Heart left ventricle (tissue), 16 donors: ENCODE measurements around the gene CLEC16A. TPM values are rescaled to one million over a fixed set of nuclear protein-coding genes. Genes with fewer than 3 reads are reported as not detected.

Experiments
- ATAC-seq, 4 donors: fragments of 200-7000 bp; cut with Tn5 transposase; one replicate each; pipeline ENCODE4 v1.9.1; 2020 to 2022; ENCODE audit warnings: moderate library complexity in 4 of 4, mild to moderate bottlenecking in 3 of 4, moderate number of reproducible peaks in 1 of 4
- DNase-seq, 5 donors: peaks; one replicate each; pipeline ENCODE4 v3.0.0-alpha.2; 2020
- H3K27ac ChIP-seq, 12 donors: fragments of 200-600 bp; sonication (generic) in 4 of 12; one replicate each; pipeline versions ENCODE4 v1.5.0 to v1.8.0; 2016 to 2022; ENCODE audit warnings: mild to moderate bottlenecking in 2 of 12
- H3K27me3 ChIP-seq, 9 donors: fragments of 200-600 bp; sonication (generic) in 2 of 9; one replicate each; pipeline versions ENCODE4 v1.5.1 to v1.8.0; 2016 to 2022; ENCODE audit warnings: mild to moderate bottlenecking in 3 of 9
- H3K36me3 ChIP-seq, 9 donors: fragments of 200-600 bp; sonication (generic) in 2 of 9; one replicate each; pipeline versions ENCODE4 v1.5.0 to v1.8.0; 2018 to 2022; ENCODE audit warnings: mild to moderate bottlenecking in 2 of 9
- H3K4me1 ChIP-seq, 12 donors: fragments of 200-600 bp; sonication (generic) in 4 of 12; one replicate each; pipeline versions ENCODE4 v1.5.0 to v1.8.0; 2016 to 2022; ENCODE audit warnings: mild to moderate bottlenecking in 3 of 12
- H3K4me3 ChIP-seq, 12 donors: fragments of 200-600 bp; sonication (generic) in 4 of 12; one replicate each; pipeline versions ENCODE4 v1.5.0 to v1.8.0; 2017 to 2022; ENCODE audit warnings: mild to moderate bottlenecking in 9 of 12, moderate library complexity in 4 of 12
- H3K9me3 ChIP-seq, 12 donors: fragments of 200-600 bp; sonication (generic) in 4 of 12; one replicate each; pipeline versions ENCODE4 v1.5.0 to v1.8.0; 2016 to 2022; ENCODE audit warnings: mild to moderate bottlenecking in 1 of 12
- POLR2A ChIP-seq, 2 donors: fragments of 450-650 bp; IDR thresholded peaks; one replicate each; pipeline ENCODE4 v1.6.1; 2017; ENCODE audit warnings: antibody characterized with exemption in 2 of 2, mild to moderate bottlenecking in 2 of 2, moderate library complexity in 2 of 2
- WGBS, 4 donors: extraction: QIAGEN DNeasy Blood & Tissue Kit in 2 of 4; methylation state at CpG; one replicate each; pipeline versions ENCODE4 v1.1.5 to v1.1.7; 2013 to 2018; 5-methylcytosine and 5-hydroxymethylcytosine counted together
- intact Hi-C, 10 donors: fragments of 100-400 bp; cut with DNase I; formaldehyde crosslinking; loops; one replicate each; pipeline versions ENCODE4 v1.11.1 to v1.14.2; 2022
- polyA plus RNA-seq, 2 donors: library from polyadenylated mRNA; stranded (reverse); fragments of 200-250 nt; gene quantifications; one replicate each; pipeline ENCODE4 v1.2.3, GENCODE V29; 2013
- total RNA-seq, 9 donors: library from RNA; depleted of rRNA in 2 of 9; stranded (reverse); fragments of >200 nt in 2 of 9; fragmentation: NEBNext Ultra II Directional in 3 of 9; extraction: Animal tissue kit (Norgen Biotek cat#: 25700) in 3 of 9; gene quantifications; one replicate each; pipeline versions ENCODE4 v1.1.0 to v1.2.4, GENCODE V29; 2016 to 2023
- TF ChIP-seq, protein P1 (sequence below), 12 donors: fragments of 200-600 bp; sonication (generic) in 4 of 12; IDR thresholded peaks; one replicate each; pipeline versions ENCODE4 v1.5.0 to v1.8.0; 2018 to 2022; ENCODE audit warnings: antibody characterized with exemption in 12 of 12, mild to moderate bottlenecking in 5 of 12
- donor health status: ischemic (EF 13 %, LVEDD 7.1; RV severe dilation, severe dysfunction).
- donor health status: healthy with polysubstance abuse.
- donor health status: DM: no; HTN: yes; CAD: no.
- donor health status: DM: no; HTN: no; CAD: no.
- donor health status: ischemic (EF 25% LVEDD 6.9; RV normal size, moderate dysfunction).
- donor health status: ischemic (EF 25% LVEDD 5.7; RV mildly dilated, moderate dysfunction).
- donor health status: healthy.
- donor health status: DM: yes; HTN: yes; CAD: no.
- donor health status: ischemic (EF 35%, LVEDD 5.7; RV mildly dilated, moderate dysfunction).
- donor health status: nonischemic (EF 11% LVEDD 7.7; RV severe dilation, severe dysfunction).
- donor health status: DM: yes; HTN: yes; CAD: no.
- donor health status: PGD.
- donor health status: ischemic (EF 29% LVEDD 5.4; RV normal size, mild dysfunction).
- donor health status: nonischemic (EF 23%, LVEDD 6.1; RV moderate dilation, normal function).

CLEC16A gene
- total and polyA plus RNA-seq, 11 donors, result 13.8 to 41.1 (median 23.7) TPM

DNA sequence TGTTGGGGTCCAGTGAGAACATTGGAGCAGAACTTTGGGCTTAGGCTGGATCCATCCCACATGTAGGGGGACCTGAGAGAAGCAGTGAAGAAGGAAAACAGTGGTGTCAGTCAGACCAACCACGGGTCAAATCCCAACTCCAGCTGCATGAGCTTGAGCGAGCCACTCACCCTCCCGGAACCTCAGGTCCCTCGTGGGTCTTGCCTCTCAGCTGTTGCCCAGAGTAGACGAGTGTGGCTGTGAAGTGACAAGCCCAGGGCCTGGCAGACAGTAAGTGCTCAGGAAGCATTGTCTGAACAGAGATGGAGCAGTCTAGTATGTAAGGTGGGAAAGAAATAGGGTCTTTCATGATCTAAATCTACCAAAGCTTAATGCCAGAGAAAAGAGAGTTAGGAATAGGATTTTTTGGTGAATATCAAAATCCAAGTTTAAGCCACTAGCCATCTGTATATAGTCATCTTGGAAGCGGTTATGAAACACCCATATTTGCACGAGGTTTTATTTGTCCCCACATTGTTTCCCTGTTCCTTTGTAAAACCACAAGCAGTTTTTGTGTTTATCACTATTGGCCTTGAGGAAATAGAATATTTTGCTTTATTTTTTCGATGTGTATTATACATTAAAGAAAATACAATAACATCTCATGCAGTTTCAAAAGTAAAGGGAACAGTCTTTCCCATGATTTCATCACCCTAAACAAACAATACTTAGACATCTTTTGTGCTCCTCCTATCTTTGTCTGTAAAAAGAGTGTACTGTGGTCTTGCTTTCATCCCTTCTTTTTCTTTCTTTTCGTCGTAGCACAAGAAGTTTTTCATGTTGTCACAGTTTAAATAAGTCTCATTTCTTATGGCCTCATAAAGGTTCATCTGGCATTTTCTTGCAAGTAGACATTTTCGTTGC, 112.0 kb downstream of the CLEC16A start:
- 82 to 85% (median 84%) methylated on average over 11 of the region's 11 CpGs for WGBS, 4 donors

GRCh38 chr16:11056993-11057649, 112.8 kb downstream of the CLEC16A start:
- intact Hi-C loops, result no loop called here
- DNase-seq (no peak), ATAC-seq (no peak)
- WGBS, 4 donors, result 87 to 95% (median 90%) methylated on average over 12 of the region's 12 CpGs
- TF ChIP-seq, protein P1, sequence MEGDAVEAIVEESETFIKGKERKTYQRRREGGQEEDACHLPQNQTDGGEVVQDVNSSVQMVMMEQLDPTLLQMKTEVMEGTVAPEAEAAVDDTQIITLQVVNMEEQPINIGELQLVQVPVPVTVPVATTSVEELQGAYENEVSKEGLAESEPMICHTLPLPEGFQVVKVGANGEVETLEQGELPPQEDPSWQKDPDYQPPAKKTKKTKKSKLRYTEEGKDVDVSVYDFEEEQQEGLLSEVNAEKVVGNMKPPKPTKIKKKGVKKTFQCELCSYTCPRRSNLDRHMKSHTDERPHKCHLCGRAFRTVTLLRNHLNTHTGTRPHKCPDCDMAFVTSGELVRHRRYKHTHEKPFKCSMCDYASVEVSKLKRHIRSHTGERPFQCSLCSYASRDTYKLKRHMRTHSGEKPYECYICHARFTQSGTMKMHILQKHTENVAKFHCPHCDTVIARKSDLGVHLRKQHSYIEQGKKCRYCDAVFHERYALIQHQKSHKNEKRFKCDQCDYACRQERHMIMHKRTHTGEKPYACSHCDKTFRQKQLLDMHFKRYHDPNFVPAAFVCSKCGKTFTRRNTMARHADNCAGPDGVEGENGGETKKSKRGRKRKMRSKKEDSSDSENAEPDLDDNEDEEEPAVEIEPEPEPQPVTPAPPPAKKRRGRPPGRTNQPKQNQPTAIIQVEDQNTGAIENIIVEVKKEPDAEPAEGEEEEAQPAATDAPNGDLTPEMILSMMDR (IDR thresholded peaks at IDR 0.05), result no peak
- no peak for TF ChIP-seq POLR2A (IDR thresholded peaks at IDR 0.05)
- H3K4me1 ChIP-seq, result peaks cover 0 to 8% (median 0%) of the 10 kb centered on the region in 12 donors
- H3K9me3 ChIP-seq, result no peaks in the 10 kb centered on the region
- H3K4me3 ChIP-seq, result no peak overlapping the region
- H3K27ac ChIP-seq, result peak overlapping the region in 1 of 12 donors; percentile 4
- H3K27me3 ChIP-seq, result no peaks in the 10 kb centered on the region
- H3K36me3 ChIP-seq, result peaks cover 0 to 63% (median 35%) of the 10 kb centered on the region in 9 donors

More for the DNA sequence above, 112.0 kb downstream of the CLEC16A start:
- ATAC-seq (no peak), DNase-seq (no peak)
- Histone ChIP-seq H3K9me3 (no peaks in the 10 kb centered on the region), H3K36me3 (peaks cover 0 to 62% (median 33%) of the 10 kb centered on the region in 9 donors), H3K27ac (no peak overlapping the region), H3K4me1 (peaks cover 0 to 15% (median 0%) of the 10 kb centered on the region in 12 donors), H3K4me3 (no peak overlapping the region), H3K27me3 (no peaks in the 10 kb centered on the region)
- intact Hi-C loops, result no loop called here
- TF ChIP-seq, protein P1 (IDR thresholded peaks at IDR 0.05), result no peak
- TF ChIP-seq POLR2A (IDR thresholded peaks at IDR 0.05), result no peak

- peaks cover 0 to 60% (median 38%) of the 10 kb centered on the region in 9 donors for H3K36me3 ChIP-seq
- no peak for ATAC-seq
- intact Hi-C loops, result no loop called here
- no peaks in the 10 kb centered on the region for H3K27me3 ChIP-seq
- no peaks in the 10 kb centered on the region for H3K9me3 ChIP-seq
- peaks cover 0 to 6% (median 0%) of the 10 kb centered on the region in 12 donors for H3K4me1 ChIP-seq
- H3K4me3 ChIP-seq, result no peak overlapping the region
- no peak overlapping the region for H3K27ac ChIP-seq
- WGBS, 4 donors, result 96 to 97% (median 96%) methylated on average over 9 of the region's 9 CpGs
- no peak for DNase-seq
- TF ChIP-seq, protein P1 (IDR thresholded peaks at IDR 0.05), result no peak
- no peak for TF ChIP-seq POLR2A (IDR thresholded peaks at IDR 0.05)
Measured at GRCh38 chr16:11057711-11058345, 113.5 kb downstream of the CLEC16A start.
